ENCODE results near the gene OR2K2.
"Not testable (repeated sequence)": the region's sequence is repeated elsewhere in the genome, so short reads cannot be mapped to it uniquely, and the experiment has no call there.

The OR2K2 gene

DNA sequence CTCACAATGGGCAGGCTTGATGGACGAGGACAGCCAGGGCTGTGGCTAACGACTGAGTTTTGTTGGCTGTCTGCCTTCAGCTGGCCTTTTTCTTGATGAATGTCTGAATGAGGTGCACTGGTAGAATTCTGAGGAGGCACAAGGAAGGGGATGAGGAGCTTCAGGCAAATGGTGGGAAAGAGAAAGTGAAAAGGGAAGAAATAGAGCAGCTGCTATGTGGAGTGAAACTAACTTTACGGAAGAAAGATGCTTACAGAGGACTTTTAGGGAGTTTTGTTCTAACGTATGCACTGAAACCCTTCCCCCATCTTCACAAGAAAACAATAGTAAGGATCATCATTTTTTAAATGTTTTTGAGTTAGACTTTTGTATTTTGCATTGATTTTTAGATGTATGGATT lies 45.3 kb downstream of the OR2K2 start:
- no peak overlapping the region for H3K4me3 ChIP-seq (ENCODE audit: low read depth, low read length)
- CTCF ChIA-PET: interaction anchor here (1.0 kb wide), 1 partner anchor 9 kb away, joined by 3 read pairs; no protein-coding TSS in a partner anchor
- DNase-seq (ENCODE audit: low read depth, low spot score): no peak
- POLR2A ChIA-PET: no interaction called here
- TF ChIP-seq, protein P1, sequence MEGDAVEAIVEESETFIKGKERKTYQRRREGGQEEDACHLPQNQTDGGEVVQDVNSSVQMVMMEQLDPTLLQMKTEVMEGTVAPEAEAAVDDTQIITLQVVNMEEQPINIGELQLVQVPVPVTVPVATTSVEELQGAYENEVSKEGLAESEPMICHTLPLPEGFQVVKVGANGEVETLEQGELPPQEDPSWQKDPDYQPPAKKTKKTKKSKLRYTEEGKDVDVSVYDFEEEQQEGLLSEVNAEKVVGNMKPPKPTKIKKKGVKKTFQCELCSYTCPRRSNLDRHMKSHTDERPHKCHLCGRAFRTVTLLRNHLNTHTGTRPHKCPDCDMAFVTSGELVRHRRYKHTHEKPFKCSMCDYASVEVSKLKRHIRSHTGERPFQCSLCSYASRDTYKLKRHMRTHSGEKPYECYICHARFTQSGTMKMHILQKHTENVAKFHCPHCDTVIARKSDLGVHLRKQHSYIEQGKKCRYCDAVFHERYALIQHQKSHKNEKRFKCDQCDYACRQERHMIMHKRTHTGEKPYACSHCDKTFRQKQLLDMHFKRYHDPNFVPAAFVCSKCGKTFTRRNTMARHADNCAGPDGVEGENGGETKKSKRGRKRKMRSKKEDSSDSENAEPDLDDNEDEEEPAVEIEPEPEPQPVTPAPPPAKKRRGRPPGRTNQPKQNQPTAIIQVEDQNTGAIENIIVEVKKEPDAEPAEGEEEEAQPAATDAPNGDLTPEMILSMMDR (IDR thresholded peaks at IDR 0.05; ENCODE audit: insufficient read depth, low read length, missing control alignments): no peak

DNA sequence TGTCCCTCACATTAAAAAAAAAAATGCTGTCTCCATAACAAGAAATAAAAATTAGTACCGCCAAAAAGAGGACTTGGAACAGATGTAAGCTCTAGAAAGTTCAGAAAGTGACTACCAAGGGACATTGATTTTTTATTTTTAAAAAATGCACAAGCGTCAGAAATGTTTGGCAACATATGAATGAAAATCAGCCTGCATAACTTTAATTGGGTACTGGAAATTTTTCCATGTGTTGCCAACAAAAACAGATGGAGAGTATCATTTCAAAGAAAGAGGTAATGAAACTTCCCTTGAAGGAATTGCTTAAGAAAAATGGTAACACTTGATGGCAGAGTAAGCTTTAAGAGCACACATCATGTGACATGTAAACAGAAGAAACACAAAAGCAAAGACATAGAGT lies 47.2 kb downstream of the OR2K2 start:
- H3K4me3 ChIP-seq (ENCODE audit: low read depth, low read length): no peak overlapping the region
- POLR2A ChIA-PET: no interaction called here
- no peak for DNase-seq (ENCODE audit: low read depth, low spot score)
- CTCF ChIA-PET: no interaction called here
- TF ChIP-seq, protein P1 (IDR thresholded peaks at IDR 0.05; ENCODE audit: insufficient read depth, low read length, missing control alignments): no peak

DNA sequence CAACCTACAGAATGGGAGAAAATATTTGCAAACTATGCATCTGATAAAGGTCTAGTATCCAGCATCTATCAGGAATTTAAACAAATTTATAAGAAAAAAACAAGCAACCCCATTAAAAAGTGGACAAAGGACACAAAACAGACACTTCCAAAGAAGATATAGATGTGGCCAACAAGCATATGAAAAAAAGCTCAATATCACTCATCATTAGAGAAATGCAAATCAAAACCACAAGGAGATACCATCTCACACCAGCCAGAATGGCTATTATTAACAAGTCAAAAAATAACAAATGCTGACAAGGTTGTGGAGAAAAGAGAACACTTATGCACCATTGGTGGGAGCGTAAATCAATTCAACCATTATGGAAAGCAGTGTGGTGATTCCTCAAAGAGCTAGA lies 49.2 kb downstream of the OR2K2 start:
- H3K4me3 ChIP-seq (ENCODE audit: low read depth, low read length); DNase-seq (ENCODE audit: low read depth, low spot score); POLR2A ChIA-PET: not testable (repeated sequence)
- CTCF ChIA-PET: interaction anchor here (0.6 to 1.4 kb wide), 2 partner anchors 562 to 643 kb away, joined by 3 read pairs; no protein-coding TSS in a partner anchor

Measured in AG04449 (cell line).